ENCODE data around the gene CHRM1.
"Not testable (repeated sequence)": the region's sequence is repeated elsewhere in the genome, so short reads cannot be mapped to it uniquely, and the experiment has no call there.

Gene CHRM1, protein sequence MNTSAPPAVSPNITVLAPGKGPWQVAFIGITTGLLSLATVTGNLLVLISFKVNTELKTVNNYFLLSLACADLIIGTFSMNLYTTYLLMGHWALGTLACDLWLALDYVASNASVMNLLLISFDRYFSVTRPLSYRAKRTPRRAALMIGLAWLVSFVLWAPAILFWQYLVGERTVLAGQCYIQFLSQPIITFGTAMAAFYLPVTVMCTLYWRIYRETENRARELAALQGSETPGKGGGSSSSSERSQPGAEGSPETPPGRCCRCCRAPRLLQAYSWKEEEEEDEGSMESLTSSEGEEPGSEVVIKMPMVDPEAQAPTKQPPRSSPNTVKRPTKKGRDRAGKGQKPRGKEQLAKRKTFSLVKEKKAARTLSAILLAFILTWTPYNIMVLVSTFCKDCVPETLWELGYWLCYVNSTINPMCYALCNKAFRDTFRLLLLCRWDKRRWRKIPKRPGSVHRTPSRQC

DNA sequence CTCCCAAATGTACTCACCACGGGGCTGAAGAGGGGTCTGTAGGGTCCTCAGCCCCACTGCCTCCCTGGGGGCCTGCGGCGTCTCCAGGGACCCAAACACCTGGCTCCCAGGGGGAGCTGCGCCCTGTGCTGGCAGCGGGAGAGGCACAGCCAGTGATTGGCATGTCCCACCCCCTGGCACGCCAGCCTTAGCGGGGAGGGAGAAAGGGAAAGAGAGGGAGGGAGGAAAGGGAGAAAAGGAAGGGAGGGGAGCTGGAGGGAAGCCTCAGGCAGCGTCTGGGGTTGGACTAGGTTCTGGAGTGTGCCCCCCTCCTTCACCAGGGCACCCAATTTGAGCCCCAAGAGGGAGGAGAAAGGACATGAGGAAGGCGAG lies at the start of gene CHRM1:
Gene CHRM1 (minus strand): TSS at position 163 of the 372 bp plus-strand sequence. CDS start 10,263 bp downstream, outside the sequence.
- no peak for DNase-seq (ENCODE audit: low read depth, low spot score)

- no peak for DNase-seq (ENCODE audit: low read depth, low spot score)
Measured at GRCh38 chr11:62965574-62965973, 44.4 kb upstream of the CHRM1 start.

GRCh38 chr11:62962391-62962790 lies 41.2 kb upstream of the CHRM1 start:
- no peak for DNase-seq (ENCODE audit: low read depth, low spot score)

DNA sequence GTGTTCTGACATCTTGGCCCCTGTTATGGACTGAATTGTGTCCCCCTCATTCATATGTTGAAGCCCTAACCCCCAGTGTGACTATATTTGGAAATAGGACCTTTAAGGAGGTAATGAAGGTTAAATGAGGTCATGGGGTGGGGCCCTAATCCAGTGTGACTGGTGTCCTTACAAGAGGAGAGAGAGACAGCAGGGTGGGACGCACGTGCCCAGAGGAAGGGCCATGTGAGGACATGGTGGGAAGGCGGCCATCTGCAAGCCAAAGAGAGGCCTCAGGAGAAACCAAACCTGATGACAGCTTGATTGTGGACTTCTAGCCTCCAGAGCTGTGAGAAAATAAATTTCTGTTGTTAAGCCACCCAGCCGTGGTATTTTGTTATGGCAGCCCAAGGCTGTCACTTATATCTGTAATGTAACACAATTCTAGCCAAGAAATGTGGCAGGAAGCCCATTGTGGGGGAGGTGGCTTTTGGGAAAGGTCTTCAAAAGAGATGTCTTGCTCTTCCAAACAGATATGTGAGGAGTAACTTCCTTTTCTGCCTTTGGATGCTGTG lies 39.9 kb upstream of the CHRM1 start:
- no peak for DNase-seq (ENCODE audit: low read depth, low spot score)

DNA sequence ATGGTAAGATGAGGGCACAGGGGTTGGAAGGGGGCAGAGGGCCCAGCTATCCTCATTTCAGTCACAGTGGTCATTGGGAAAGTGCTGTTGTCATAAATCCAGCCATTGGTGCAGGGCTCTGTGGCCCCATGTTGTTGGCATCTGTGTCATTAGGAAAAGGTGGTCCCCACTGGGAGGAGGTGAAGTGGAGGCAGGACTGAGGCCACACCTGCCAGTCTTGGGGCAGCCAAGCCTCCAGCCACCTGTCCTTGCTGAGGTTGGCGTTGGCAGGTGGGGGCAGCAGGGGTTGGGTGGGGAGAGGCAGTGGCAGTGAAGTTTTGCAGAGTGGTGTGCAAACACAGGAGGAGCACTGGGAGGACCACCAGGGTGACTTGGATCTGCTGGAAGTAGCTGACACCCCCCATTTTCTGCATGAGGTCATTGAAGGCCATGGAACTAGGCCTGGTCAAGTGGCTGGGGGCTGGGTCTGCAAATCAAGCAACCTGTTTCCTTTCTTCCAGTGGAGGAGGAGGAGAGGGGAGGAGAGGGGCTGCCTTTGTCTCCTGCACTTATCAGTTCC lies 38.3 kb upstream of the CHRM1 start:
- no peak for DNase-seq (ENCODE audit: low read depth, low spot score)

GRCh38 chr11:62958547-62959421 lies 37.6 kb upstream of the CHRM1 start:
- no peak for DNase-seq (ENCODE audit: low read depth, low spot score)

GRCh38 chr11:62957147-62957546 lies 36.0 kb upstream of the CHRM1 start:
- no peak for DNase-seq (ENCODE audit: low read depth, low spot score)

DNA sequence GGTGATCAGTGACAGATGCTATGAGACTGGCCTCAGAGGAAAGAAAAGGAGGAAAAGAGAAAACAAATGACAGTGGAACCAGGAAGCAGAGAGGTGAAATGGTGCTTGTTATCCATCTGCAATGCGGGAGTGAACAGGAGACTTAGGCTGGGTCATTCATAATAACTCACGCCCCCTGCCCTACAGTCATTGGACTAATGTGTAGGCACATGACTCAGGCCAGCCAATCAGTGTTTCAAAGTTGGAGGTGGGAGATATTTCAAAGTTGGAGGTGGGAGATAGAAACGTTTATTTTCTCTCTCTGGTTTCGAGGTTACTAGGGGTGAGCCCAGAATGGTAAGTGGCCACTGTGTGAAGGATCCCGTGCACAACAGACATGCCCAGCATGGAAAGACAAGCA lies 33.3 kb upstream of the CHRM1 start:
- no peak for DNase-seq (ENCODE audit: low read depth, low spot score)

GRCh38 chr11:62953811-62954210 lies 32.6 kb upstream of the CHRM1 start:
- no peak for DNase-seq (ENCODE audit: low read depth, low spot score)

DNA sequence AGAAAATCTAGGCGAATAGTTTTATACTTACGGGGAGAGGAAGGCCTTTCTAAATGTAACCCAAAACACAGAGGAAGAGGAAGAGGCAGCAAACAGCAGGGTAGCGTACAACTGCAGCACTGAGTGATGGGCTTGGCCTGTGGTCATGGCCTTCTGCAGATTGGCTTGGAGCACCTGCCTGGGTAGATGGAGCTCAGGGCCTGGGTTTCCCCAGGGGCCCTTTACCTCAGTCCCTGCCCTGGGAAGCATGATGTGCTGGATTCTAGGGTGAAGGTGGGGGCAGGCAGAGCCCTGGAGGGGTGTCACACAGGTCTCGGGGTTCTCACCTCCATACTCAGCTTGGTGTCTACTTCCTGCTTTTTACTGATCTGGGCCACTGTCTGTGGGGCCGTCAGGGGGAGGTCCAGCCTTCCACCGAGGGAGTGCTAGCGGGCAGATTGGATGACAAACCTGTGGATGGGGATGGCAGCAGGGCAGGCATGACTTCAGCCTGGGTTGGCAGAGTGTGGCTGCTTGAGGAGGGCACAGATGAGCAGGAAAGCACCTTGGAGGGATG lies 27.7 kb upstream of the CHRM1 start:
- DNase-seq (ENCODE audit: low read depth, low spot score) = no peak

DNA sequence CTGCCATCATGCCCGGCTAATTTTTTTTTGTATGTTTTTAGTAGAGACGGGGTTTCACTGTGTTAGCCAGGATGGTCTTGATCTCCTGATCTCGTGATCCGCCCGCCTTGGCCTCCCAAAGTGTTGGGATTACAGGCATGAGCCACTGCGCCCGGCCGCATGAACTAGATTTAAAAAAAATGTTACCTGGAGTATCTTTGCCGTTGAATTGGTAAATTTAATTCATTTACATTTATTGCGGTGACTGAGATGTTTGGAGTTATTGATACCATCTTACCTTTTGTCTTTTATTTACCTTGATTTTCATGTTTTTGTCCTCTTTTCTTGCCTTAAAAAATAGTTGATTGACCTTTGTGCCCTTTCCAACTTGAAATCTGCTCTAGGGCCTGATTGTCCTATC lies 24.4 kb upstream of the CHRM1 start:
- not testable (repeated sequence) for DNase-seq (ENCODE audit: low read depth, low spot score)

- not testable (repeated sequence) for DNase-seq (ENCODE audit: low read depth, low spot score)
Measured at GRCh38 chr11:62937528-62937927, 16.4 kb upstream of the CHRM1 start.

DNA sequence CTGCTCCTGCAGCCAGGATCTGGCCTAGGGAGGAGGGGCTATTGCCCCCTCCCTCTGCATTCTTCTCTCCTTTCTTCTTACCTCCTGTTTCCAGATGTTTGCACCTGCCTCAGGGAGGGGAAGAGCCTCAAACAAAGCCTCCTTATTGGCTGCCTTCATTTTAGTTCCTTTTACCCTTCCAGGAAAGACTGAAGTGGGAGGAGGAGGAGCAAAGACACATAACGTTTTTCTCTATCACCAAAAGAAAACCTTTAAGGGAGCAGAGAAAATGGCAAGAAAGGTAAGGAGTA lies 13.3 kb upstream of the CHRM1 start:
- no peak for DNase-seq (ENCODE audit: low read depth, low spot score)

DNA sequence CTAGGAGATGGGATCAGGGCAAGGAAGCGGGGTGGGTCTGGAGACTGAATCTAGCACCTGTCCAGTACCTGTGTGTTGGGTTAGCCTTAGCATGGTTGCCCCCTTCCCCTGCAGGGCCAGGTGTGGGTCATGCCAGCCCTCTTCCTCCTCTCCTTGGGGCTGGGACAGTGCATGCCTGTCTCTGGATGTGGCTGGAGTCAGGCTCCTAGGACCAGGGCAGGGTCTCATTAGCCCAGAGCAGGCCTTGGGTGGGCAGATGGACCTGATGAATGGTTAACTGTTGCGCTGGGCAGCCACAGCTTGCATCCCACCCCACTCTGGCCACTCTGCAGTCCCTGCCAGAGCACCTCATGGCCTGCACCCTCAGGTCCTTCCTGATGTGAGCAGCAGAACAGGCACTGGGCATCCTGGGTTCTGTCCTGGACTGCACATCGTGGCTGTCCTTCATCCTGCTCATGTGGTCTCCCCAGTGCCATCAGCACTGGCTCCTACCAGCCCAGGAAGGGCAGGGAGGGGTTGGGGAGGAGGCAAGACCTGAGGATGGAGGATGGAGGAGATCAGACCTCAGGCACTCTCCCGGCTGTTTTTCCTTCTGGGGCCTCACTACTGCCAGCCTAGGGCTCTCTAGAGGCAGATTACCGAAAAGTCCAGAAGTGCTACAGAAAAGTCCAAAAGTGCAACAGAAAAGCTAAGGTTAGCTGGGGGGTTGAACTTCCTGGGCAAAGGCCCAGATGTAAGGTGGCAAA lies 12.8 kb upstream of the CHRM1 start:
- DNase-seq (ENCODE audit: low read depth, low spot score) = no peak

GRCh38 chr11:62933285-62933684 lies 12.1 kb upstream of the CHRM1 start:
- no peak for DNase-seq (ENCODE audit: low read depth, low spot score)

- DNase-seq (ENCODE audit: low read depth, low spot score) = no peak
Measured at GRCh38 chr11:62931499-62932278, 10.5 kb upstream of the CHRM1 start.

DNA sequence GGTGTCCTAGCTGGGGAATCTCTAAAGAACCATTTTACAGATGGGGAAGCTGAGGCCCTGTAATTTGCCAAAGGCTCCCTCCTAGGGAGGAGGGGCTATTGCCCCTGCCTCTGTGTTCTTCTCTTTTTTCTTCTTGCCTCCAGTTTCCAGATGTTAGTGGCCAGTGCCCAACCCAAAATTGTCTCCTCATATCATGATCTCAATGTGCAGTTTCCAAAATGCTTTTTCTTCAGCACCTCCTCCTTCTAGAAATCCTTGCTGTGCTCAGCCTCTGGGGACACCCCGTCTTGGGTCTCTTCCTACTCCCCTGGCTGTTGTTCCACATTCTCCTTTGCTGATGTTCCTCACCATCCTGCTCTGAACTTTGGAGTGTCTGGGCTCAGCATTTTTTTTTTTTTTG lies 9.5 kb upstream of the CHRM1 start:
- DNase-seq (ENCODE audit: low read depth, low spot score) = no peak

DNA sequence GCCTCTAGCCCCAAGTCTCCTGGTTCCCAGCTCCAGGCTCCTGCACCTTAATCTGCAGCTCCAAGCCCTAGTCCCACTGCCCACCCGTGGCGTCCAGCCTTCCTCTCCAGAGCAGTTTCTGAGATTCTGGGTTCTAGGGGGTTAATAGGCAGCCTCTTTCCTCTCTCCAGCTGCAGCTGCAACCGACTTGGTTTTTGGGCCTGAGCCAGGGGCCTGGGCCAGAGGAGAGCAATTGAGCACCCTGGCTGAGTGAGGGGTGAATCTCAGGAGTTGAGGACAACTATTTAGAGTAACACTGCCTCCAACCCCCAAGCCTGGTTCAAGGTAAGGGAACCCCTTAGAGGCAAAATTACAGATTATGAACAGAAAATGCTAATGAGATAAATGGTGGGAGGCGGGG lies 9.0 kb upstream of the CHRM1 start:
- no peak for DNase-seq (ENCODE audit: low read depth, low spot score)

DNA sequence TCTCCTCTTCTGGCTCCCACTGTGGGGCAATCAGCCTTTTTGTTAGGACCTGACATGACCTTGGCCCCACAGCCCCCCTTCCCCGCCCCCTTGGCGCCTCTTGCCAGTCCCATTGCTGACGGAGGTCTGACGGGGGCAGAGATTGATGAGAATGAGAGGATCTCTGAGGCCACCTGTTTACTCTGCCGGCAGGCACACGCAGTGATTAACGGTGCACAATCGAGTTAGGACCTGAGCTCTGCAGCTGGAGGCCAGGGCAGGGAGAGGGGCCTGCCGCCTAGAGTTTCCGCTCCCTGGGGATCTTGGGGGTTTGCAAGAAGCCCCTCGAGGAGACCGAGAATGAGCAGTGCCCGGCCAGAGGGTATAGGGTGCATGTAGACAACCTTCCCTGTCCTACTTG lies 6.8 kb upstream of the CHRM1 start:
- no peak for DNase-seq (ENCODE audit: low read depth, low spot score)

DNA sequence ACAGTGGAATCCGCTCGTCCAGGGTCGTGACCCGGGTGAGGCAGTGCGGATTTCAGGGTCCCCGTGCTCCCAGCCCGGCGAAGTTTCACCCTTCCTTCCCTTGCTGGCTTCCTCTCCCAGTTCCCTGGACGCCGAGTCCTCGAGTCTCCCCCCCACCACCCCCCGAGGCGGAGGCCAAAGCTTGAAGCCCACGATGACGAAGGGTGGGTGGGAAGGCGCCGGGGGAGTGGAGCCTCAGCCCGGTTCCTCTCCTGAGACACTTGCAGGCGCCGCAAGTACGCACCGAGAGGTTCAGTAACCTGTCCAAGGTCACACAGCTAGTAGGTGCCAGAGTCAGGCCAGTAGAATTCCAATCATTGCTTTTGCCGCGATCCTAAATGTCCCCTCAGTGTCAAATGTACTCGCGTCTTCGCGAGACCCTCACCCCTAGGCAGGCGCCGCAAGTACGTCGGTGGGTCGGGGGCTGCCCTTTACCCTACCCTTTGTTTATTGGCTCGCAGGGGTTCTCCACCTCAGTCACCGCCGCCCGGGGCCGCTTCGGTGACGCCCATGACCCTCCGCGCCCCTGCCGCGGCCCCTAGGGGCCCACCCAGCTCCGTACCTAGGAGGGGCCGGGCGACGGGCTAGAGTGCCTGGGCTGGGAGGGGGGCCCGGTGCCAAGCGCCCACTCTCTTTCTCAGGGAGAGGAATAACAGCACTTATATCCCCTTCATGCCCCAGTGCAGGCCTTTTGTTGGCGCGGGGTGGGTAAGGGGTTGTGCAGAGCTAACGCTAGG lies 5.7 kb upstream of the CHRM1 start:
- DNase-seq (ENCODE audit: low read depth, low spot score) = no peak
